ENCODE measurements around the gene ACOT11.

The ACOT11 gene

GRCh38 chr1:54640863-54641836, 93.1 kb downstream of the ACOT11 start, which contains the start of gene MROH7:
Gene MROH7, plus strand, starts transcription at chr1:54641786. Its CDS starts 11,141 bp downstream, at chr1:54652927.
- Mint-ChIP-seq H3K27ac (ENCODE audit: low read depth) (no peak within 1 kb of the TSS), H3K4me3 (no peak within 1 kb of the TSS), H3K9me3 (peaks cover 6% of the 10 kb centered on the region), H3K36me3 (ENCODE audit: insufficient read depth) (peaks cover 1% of the 10 kb centered on the region), H3K4me1 (no peaks in the 10 kb centered on the region), H3K27me3 (peaks cover 28% of the 10 kb centered on the region)
- no peak for DNase-seq (ENCODE audit: low spot score in 2 of 2)
- no peak for ATAC-seq (replicated peaks; ENCODE audit: extremely low read depth, poor library complexity, severe bottlenecking)

GRCh38 chr1:54643736-54644135, 95.7 kb downstream of the ACOT11 start:
- Mint-ChIP-seq H3K27me3 (peaks cover 28% of the 10 kb centered on the region), H3K36me3 (ENCODE audit: insufficient read depth) (peaks cover 1% of the 10 kb centered on the region), H3K27ac (ENCODE audit: low read depth) (no peak overlapping the region), H3K4me3 (no peak overlapping the region), H3K9me3 (peaks cover 6% of the 10 kb centered on the region), H3K4me1 (no peaks in the 10 kb centered on the region)
- ATAC-seq (replicated peaks; ENCODE audit: extremely low read depth, poor library complexity, severe bottlenecking) (no peak), DNase-seq (ENCODE audit: low spot score in 2 of 2) (no peak)

- peaks cover 1% of the 10 kb centered on the region for H3K36me3 Mint-ChIP-seq (ENCODE audit: insufficient read depth)
- ATAC-seq (replicated peaks; ENCODE audit: extremely low read depth, poor library complexity, severe bottlenecking), result no peak
- H3K27me3 Mint-ChIP-seq, result peaks cover 20% of the 10 kb centered on the region
- no peaks in the 10 kb centered on the region for H3K4me1 Mint-ChIP-seq
- no peak overlapping the region for H3K27ac Mint-ChIP-seq (ENCODE audit: low read depth)
- peaks cover 6% of the 10 kb centered on the region for H3K9me3 Mint-ChIP-seq
- no peak for DNase-seq (ENCODE audit: low spot score in 2 of 2)
- no peak overlapping the region for H3K4me3 Mint-ChIP-seq
Measured at GRCh38 chr1:54645806-54646676, 98.0 kb downstream of the ACOT11 start.

GRCh38 chr1:54649130-54649898, 101.3 kb downstream of the ACOT11 start:
- Mint-ChIP-seq H3K9me3 (no peaks in the 10 kb centered on the region), H3K4me1 (no peaks in the 10 kb centered on the region), H3K4me3 (no peak overlapping the region), H3K36me3 (ENCODE audit: insufficient read depth) (no peaks in the 10 kb centered on the region), H3K27me3 (peaks cover 24% of the 10 kb centered on the region), H3K27ac (ENCODE audit: low read depth) (no peak overlapping the region)
- ATAC-seq (replicated peaks; ENCODE audit: extremely low read depth, poor library complexity, severe bottlenecking) (no peak), DNase-seq (ENCODE audit: low spot score in 2 of 2) (no peak)

- Mint-ChIP-seq H3K9me3 (no peaks in the 10 kb centered on the region), H3K4me3 (no peak overlapping the region), H3K27me3 (peaks cover 24% of the 10 kb centered on the region), H3K4me1 (no peaks in the 10 kb centered on the region), H3K36me3 (ENCODE audit: insufficient read depth) (no peaks in the 10 kb centered on the region), H3K27ac (ENCODE audit: low read depth) (no peak overlapping the region)
- DNase-seq (ENCODE audit: low spot score in 2 of 2), result no peak
- no peak for ATAC-seq (replicated peaks; ENCODE audit: extremely low read depth, poor library complexity, severe bottlenecking)
Measured at GRCh38 chr1:54649921-54650320, 101.9 kb downstream of the ACOT11 start.

- no peak for DNase-seq (ENCODE audit: low spot score in 2 of 2)
- Mint-ChIP-seq H3K9me3 (no peaks in the 10 kb centered on the region), H3K27me3 (peaks cover 24% of the 10 kb centered on the region), H3K4me3 (no peak overlapping the region), H3K36me3 (ENCODE audit: insufficient read depth) (no peaks in the 10 kb centered on the region), H3K4me1 (no peaks in the 10 kb centered on the region), H3K27ac (ENCODE audit: low read depth) (no peak overlapping the region)
- ATAC-seq (replicated peaks; ENCODE audit: extremely low read depth, poor library complexity, severe bottlenecking), result no peak
Measured at GRCh38 chr1:54650417-54650816, 102.4 kb downstream of the ACOT11 start.

GRCh38 chr1:54651608-54652007, 103.6 kb downstream of the ACOT11 start:
- no peaks in the 10 kb centered on the region for H3K4me1 Mint-ChIP-seq
- H3K27me3 Mint-ChIP-seq, result peaks cover 24% of the 10 kb centered on the region
- ATAC-seq (replicated peaks; ENCODE audit: extremely low read depth, poor library complexity, severe bottlenecking), result no peak
- no peak overlapping the region for H3K4me3 Mint-ChIP-seq
- DNase-seq (ENCODE audit: low spot score in 2 of 2), result no peak
- H3K36me3 Mint-ChIP-seq (ENCODE audit: insufficient read depth), result no peaks in the 10 kb centered on the region
- no peaks in the 10 kb centered on the region for H3K9me3 Mint-ChIP-seq
- H3K27ac Mint-ChIP-seq (ENCODE audit: low read depth), result no peak overlapping the region

GRCh38 chr1:54652168-54652567, 104.1 kb downstream of the ACOT11 start:
- Mint-ChIP-seq H3K9me3 (no peaks in the 10 kb centered on the region), H3K4me1 (no peaks in the 10 kb centered on the region), H3K4me3 (no peak overlapping the region), H3K36me3 (ENCODE audit: insufficient read depth) (no peaks in the 10 kb centered on the region), H3K27me3 (peaks cover 24% of the 10 kb centered on the region), H3K27ac (ENCODE audit: low read depth) (no peak overlapping the region)
- DNase-seq (ENCODE audit: low spot score in 2 of 2) (no peak), ATAC-seq (replicated peaks; ENCODE audit: extremely low read depth, poor library complexity, severe bottlenecking) (no peak)

- H3K9me3 Mint-ChIP-seq, result no peaks in the 10 kb centered on the region
- ATAC-seq (replicated peaks; ENCODE audit: extremely low read depth, poor library complexity, severe bottlenecking) (no peak), DNase-seq (ENCODE audit: low spot score in 2 of 2) (no peak)
- H3K4me3 Mint-ChIP-seq, result no peak overlapping the region
- H3K27me3 Mint-ChIP-seq, result peaks cover 24% of the 10 kb centered on the region
- no peak overlapping the region for H3K27ac Mint-ChIP-seq (ENCODE audit: low read depth)
- H3K4me1 Mint-ChIP-seq, result no peaks in the 10 kb centered on the region
- H3K36me3 Mint-ChIP-seq (ENCODE audit: insufficient read depth), result no peaks in the 10 kb centered on the region
Measured at GRCh38 chr1:54653036-54653435, 105.0 kb downstream of the ACOT11 start.

- no peaks in the 10 kb centered on the region for H3K27me3 Mint-ChIP-seq
- no peaks in the 10 kb centered on the region for H3K9me3 Mint-ChIP-seq
- no peak overlapping the region for H3K4me3 Mint-ChIP-seq
- DNase-seq (ENCODE audit: low spot score in 2 of 2) (no peak), ATAC-seq (replicated peaks; ENCODE audit: extremely low read depth, poor library complexity, severe bottlenecking) (no peak)
- H3K27ac Mint-ChIP-seq (ENCODE audit: low read depth), result no peak overlapping the region
- H3K4me1 Mint-ChIP-seq, result no peaks in the 10 kb centered on the region
- no peaks in the 10 kb centered on the region for H3K36me3 Mint-ChIP-seq (ENCODE audit: insufficient read depth)
Measured at GRCh38 chr1:54658164-54658913, 110.3 kb downstream of the ACOT11 start.

All from central memory CD8-positive, alpha-beta T cell (primary cell).